GF-D8 (cell line): ENCODE results near the gene ZNF831.

Source experiments
- DNase-seq: peaks from one replicate; lab custom pipeline; 2025; lab: John Stamatoyannopoulos, UW

The ZNF831 gene

GRCh38 chr20:59179988-59180387 is 16.4 kb downstream of the ZNF831 start:
- DNase-seq: no peak

- no peak for DNase-seq
Observed at GRCh38 chr20:59181936-59182335, 18.3 kb downstream of the ZNF831 start.

- peak; percentile 17 for DNase-seq
Observed at GRCh38 chr20:59182401-59183044, 18.9 kb downstream of the ZNF831 start.

DNA sequence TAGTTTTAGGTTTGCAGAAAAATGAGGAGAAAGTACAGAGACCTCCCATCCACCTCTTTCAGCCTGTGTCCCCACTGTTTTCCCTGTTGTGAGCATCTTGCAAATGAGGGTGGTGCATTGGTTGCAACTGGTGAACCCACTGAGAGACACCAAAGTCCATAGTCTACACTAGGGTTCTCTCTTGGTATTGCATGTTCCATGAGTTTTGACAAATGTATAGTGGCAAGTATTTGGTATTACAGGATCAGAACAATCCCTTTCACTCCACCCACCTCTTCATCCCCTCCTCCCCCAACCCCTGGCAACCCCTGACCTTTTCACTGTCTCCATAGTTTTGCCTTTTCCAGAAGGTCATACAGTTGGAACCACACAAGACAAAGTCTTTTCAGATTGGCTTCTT is 20.1 kb downstream of the ZNF831 start:
- DNase-seq: no peak

DNA sequence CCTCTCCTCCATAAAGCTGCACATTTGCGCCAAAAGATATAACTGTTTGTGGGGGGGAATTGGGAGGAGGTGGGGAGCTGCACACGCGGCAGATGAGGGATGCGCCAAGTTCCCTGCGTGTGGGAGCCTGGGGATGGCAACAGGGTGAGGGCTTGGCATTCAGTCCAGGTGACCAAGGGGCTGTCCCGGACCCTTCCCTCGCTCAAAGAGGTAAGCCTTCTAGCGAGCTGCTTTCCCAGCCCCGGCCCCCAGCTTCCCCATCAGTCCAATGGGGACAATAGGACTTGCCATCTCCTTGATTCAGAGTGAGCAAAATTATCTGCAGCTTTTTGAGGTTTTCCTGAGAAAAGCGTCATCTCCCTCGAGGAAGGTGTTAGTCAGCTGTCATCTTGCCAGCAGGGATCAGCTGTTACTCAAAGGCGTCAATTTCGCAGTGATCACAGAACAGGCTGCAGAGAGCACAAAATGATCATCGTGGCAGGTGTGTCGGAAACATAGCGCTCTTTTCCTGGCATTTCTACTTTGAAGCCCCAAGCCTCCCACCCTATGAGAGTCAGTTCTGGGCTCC is 21.3 kb downstream of the ZNF831 start:
- no peak for DNase-seq

- no peak for DNase-seq
Observed at GRCh38 chr20:59185809-59186208, 22.2 kb downstream of the ZNF831 start.

DNA sequence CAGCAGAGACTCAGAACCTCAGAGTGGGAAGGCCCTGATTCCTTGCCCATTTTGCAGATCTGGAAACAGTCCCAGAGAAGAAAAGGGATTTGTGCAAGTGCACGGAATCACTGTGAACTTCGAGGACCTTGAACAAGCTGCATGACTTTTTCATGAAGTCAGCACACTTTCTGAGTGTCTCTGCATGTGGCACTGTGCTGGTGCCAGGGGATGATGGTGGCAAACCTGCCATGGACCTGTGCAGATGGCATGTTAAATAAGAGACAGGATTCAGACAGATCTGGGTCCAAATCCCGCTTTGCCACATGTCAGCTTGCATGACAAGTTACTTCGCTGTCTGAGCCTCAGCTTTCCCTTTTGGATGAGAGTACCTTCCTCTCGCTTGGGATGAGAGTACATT is 26.8 kb downstream of the ZNF831 start:
- no peak for DNase-seq

- DNase-seq: no peak
Observed at GRCh38 chr20:59191036-59191755, 27.6 kb downstream of the ZNF831 start.

- DNase-seq: no peak
Observed at GRCh38 chr20:59191756-59192532, 28.3 kb downstream of the ZNF831 start.

GRCh38 chr20:59192533-59192896 is 28.9 kb downstream of the ZNF831 start:
- DNase-seq: no peak

GRCh38 chr20:59193325-59193724 is 29.7 kb downstream of the ZNF831 start:
- no peak for DNase-seq

- DNase-seq: no peak
Observed at GRCh38 chr20:59194023-59194935, 30.7 kb downstream of the ZNF831 start.

DNA sequence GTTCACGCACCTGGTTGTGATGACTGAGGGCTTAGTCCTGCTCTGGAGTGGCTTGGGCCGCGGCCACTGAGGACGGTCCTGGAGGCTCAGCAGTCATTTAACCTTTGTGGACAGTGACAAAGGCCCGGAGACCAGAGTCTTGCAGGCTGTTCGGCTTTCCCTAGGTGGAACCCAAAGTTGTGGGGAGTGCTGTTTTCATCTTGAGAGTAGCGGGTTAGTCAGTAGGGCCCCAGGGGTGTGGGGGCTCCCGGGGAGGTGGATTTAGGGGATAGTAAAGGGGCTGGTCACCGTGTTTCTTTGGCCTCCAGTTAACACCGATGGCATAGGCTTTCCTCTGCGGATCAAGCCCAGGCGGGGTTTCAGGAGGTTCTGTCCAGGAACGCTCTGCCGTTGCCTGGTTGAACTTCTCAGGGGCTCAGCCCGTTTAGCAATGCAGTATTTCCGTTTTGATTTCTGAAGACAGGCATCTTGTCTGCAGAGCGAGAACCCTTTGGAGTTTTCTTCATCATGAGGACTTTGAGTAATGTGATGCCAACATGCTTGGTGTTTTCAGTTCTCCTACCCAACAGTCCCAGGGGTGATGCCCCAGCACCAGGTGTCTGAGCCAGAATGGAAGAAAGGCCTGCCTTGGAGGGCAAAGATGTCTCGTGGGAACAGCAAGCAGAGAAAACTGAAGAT is 31.8 kb downstream of the ZNF831 start:
- no peak for DNase-seq

DNA sequence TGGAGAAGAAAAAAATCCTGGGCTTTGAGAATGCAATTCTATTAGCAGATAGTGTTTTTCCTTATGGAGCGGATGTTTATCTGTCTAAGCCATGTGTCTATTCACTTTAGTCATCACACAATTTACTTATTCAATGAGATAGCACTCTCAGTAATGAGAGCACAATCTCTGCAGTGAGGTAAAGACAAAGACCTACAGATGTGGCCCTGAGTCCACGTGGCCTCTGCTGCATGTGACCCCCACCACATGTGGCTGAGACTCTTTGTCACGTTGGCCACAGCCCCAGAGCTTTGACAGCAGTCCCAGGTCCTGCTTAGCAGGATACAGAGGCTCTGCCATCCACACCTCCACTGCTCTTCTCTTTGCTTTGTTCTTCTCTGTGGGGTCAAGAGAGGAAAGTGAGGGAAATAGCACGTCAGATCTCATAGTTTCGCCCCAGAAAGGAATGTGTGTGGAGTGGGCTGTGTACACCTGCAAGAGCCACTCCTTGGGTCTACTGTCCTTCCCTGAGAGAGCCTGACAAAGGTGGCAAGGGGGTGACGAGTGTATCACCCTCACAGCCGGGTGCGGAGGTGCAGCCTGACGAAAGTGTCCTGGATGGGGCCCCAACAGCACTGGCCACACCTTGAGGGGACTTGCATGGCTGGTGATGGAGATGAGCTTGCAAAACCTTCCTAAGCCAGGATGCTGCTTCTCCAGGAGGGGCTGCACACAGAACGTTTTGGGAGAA is 40.7 kb downstream of the ZNF831 start:
- DNase-seq: no peak

GRCh38 chr20:59205044-59205443 is 41.4 kb downstream of the ZNF831 start:
- no peak for DNase-seq

GRCh38 chr20:59207235-59207634 is 43.6 kb downstream of the ZNF831 start:
- no peak for DNase-seq

- no peak for DNase-seq
Observed at GRCh38 chr20:59207742-59208357, 44.2 kb downstream of the ZNF831 start.

GRCh38 chr20:59210186-59210585 is 46.6 kb downstream of the ZNF831 start:
- no peak for DNase-seq

- DNase-seq: no peak
Observed at GRCh38 chr20:59211208-59211765, 47.7 kb downstream of the ZNF831 start.

DNA sequence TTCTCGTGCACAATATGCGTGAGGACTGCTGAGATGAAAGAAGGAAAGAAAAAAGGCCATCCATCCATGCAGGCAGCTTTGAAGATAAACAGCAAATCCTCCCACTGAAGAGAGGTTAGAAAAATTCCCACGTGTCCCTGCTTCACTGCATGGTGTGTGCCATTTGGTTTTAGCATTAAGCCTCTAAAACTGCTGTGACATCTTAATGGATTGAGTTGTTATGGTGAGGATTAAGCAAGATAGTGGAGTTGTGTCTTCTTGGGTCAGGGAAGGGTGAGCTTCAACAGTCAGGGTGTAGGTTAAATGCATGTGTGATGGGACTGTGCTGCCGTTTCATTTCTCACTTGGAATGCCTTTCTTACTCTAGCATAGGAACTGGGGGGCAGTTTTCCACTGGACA is 50.5 kb downstream of the ZNF831 start:
- DNase-seq: no peak
